Measurements from ENCODE around the gene ZW10.

- TF ChIP-seq CTCF (conservative IDR thresholded peaks at IDR 0.05) (no peak), EZH2 (IDR thresholded peaks at IDR 0.05; ENCODE audit: low read depth) (no peak)
Observed at GRCh38 chr11:113695207-113695606, 78.3 kb downstream of the ZW10 start.

All from PC-9 (cell line).